Measurements from ENCODE around the gene SLC7A11. TPM values are rescaled to one million over a fixed set of nuclear protein-coding genes. Genes with fewer than 3 reads are reported as not detected.

The SLC7A11 gene
- total and polyA plus RNA-seq, 2 experiments from 2014 or later, result 10.0 to 33.9 TPM

- TF ChIP-seq, protein P1, sequence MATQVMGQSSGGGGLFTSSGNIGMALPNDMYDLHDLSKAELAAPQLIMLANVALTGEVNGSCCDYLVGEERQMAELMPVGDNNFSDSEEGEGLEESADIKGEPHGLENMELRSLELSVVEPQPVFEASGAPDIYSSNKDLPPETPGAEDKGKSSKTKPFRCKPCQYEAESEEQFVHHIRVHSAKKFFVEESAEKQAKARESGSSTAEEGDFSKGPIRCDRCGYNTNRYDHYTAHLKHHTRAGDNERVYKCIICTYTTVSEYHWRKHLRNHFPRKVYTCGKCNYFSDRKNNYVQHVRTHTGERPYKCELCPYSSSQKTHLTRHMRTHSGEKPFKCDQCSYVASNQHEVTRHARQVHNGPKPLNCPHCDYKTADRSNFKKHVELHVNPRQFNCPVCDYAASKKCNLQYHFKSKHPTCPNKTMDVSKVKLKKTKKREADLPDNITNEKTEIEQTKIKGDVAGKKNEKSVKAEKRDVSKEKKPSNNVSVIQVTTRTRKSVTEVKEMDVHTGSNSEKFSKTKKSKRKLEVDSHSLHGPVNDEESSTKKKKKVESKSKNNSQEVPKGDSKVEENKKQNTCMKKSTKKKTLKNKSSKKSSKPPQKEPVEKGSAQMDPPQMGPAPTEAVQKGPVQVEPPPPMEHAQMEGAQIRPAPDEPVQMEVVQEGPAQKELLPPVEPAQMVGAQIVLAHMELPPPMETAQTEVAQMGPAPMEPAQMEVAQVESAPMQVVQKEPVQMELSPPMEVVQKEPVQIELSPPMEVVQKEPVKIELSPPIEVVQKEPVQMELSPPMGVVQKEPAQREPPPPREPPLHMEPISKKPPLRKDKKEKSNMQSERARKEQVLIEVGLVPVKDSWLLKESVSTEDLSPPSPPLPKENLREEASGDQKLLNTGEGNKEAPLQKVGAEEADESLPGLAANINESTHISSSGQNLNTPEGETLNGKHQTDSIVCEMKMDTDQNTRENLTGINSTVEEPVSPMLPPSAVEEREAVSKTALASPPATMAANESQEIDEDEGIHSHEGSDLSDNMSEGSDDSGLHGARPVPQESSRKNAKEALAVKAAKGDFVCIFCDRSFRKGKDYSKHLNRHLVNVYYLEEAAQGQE (IDR thresholded peaks at IDR 0.05; ENCODE audit: unreplicated experiment), result no peak
- TF ChIP-seq ETS1 (IDR thresholded peaks at IDR 0.05) (no peak), NANOG (IDR thresholded peaks at IDR 0.05; ENCODE audit: borderline replicate concordance) (no peak)
Measured at GRCh38 chr4:138158746-138159297, 83.3 kb downstream of the SLC7A11 start (continued).

DNA sequence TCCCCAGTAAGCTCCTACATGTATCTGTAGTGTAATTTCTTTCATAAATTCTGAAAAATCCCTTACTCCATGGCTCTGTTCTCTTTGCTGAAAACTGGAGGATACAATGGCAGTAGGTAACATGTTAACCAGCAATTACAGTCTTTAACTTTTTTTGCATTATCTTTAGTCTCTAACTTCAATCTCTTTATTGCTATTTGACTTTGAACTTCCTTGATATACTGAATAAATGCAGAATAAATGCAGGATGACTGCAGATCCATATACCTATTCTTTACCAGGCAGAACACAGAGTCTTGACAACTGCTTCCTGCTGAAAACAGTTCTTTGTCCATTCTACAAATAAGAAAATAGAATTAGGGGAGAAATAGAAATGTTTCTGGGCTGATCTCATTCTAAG is 101.3 kb downstream of the SLC7A11 start:
- no peak overlapping the region for H3K4me3 ChIP-seq
- H2AFZ ChIP-seq, result no peak overlapping the region
- Mint-ChIP-seq H3K27me3 (ENCODE audit: insufficient read depth, low read depth, poor library complexity) (no peaks in the 10 kb centered on the region), H3K27ac (no peak overlapping the region), H3K4me3 (no peak overlapping the region), H3K36me3 (ENCODE audit: low read depth) (no peaks in the 10 kb centered on the region), H3K9me3 (no peaks in the 10 kb centered on the region), H3K4me1 (no peaks in the 10 kb centered on the region)
- no peak for DNase-seq (ENCODE audit: low spot score)
- no peaks in the 10 kb centered on the region for H3K36me3 ChIP-seq (ENCODE audit: insufficient read depth)
- H3K27ac ChIP-seq (ENCODE audit: low read depth), result no peak overlapping the region
- H3K4me2 ChIP-seq, result no peak overlapping the region
- H3K27me3 ChIP-seq (ENCODE audit: insufficient read depth), result no peaks in the 10 kb centered on the region
- H3K9me2 ChIP-seq (ENCODE audit: insufficient read depth), result peaks cover 7% of the 10 kb centered on the region; the same call in 1 of the 2 replicates
- no peaks in the 10 kb centered on the region for H3F3A ChIP-seq (replicated peaks; ENCODE audit: low read depth)
- no peaks in the 10 kb centered on the region for H4K20me1 ChIP-seq (replicated peaks; ENCODE audit: insufficient read depth)
- no peaks in the 10 kb centered on the region for H3K4me1 ChIP-seq (ENCODE audit: insufficient read depth)
- ATAC-seq, result no peak
- no peaks in the 10 kb centered on the region for H3K79me2 ChIP-seq (replicated peaks; ENCODE audit: insufficient read depth)
- TF ChIP-seq ZNF114 (CRISPR knock-in tag; IDR thresholded peaks at IDR 0.05) (no peak), NANOG (IDR thresholded peaks at IDR 0.05; ENCODE audit: borderline replicate concordance) (no peak), POLR2AphosphoS5 (IDR thresholded peaks at IDR 0.05; ENCODE audit: low read depth) (no peak), EZH2 (IDR thresholded peaks at IDR 0.05; ENCODE audit: low read depth, unreplicated experiment) (no peak), STAT1 (IDR thresholded peaks at IDR 0.05; ENCODE audit: unreplicated experiment) (no peak), ZNF331 (CRISPR knock-in tag; IDR thresholded peaks at IDR 0.05; ENCODE audit: low read depth) (no peak), ZNF462 (CRISPR knock-in tag; IDR thresholded peaks at IDR 0.05) (no peak), JUNB (IDR thresholded peaks at IDR 0.05; ENCODE audit: unreplicated experiment) (no peak), CREB1 (CRISPR knock-in tag; IDR thresholded peaks at IDR 0.05; ENCODE audit: low read depth) (no peak), EZH2phosphoT487 (IDR thresholded peaks at IDR 0.05; ENCODE audit: unreplicated experiment) (no peak), CTCF (conservative IDR thresholded peaks at IDR 0.05; ENCODE audit: low read depth in 2 of 2) (no peak)

Data from GM23338 (cell line).